H1 (cell line): ENCODE results near the gene SAXO1. TPM values are rescaled to one million over a fixed set of nuclear protein-coding genes. Genes with fewer than 3 reads are reported as not detected.

Source experiments
- FOSL1 ChIP-seq: IDR thresholded peaks from 2 replicates; pipeline ENCODE4 v1.6.1; 2011; ENCODE audit warnings: mild to moderate bottlenecking, low read depth, low read length, moderate library complexity; ENCODE audit not compliant: insufficient read depth
- polyA plus RNA-seq, 7 experiments: library from polyadenylated mRNA; depleted of rRNA in 3 of 7; stranded (reverse) in 5 of 7; unstranded in 2 of 7; fragments of >200 nt in 5 of 7; fragments of 200-250 nt in 2 of 7; gene quantifications; 1 replicate in 5 of 7; 2 replicates in 1 of 7; 4 replicates in 1 of 7; pipeline versions ENCODE4 v1.2.1 to v1.2.3, GENCODE V29; 2011 to 2013; ENCODE audit warnings: missing spikeins in 2 of 7, mixed read lengths in 2 of 7
- total RNA-seq: library from RNA; stranded (reverse); fragmentation: NEBNext Ultra II Directional; extraction: Animal tissue kit (Norgen Biotek cat#: 25700); gene quantifications from 2 replicates; pipeline ENCODE4 v1.2.1, GENCODE V29; 2021

SAXO1 gene
- total and polyA plus RNA-seq, 2 of the 8 experiments (the other 6 are each of a cell fraction or from before 2014, with no cell fraction given) = 0.11 to 0.20 TPM

- TF ChIP-seq FOSL1 = no peak
These were observed 110.7 kb downstream of the SAXO1 start (continued) for GRCh38 chr9:18922161-18922885.
